Hepatocyte (in vitro differentiated cells): ENCODE results near the gene HESX1.

Experiments
- CTCF ChIP-seq: fragments of 200-600 bp; sonication (generic); IDR thresholded peaks from 2 replicates; pipeline ENCODE4 v1.5.1; 2016; ENCODE audit warnings: antibody characterized with exemption, mild to moderate bottlenecking; ENCODE audit not compliant: poor library complexity
- EZH2 ChIP-seq: fragments of 200-600 bp; sonication (generic); IDR thresholded peaks from 2 replicates; pipeline ENCODE4 v1.6.1; 2016; ENCODE audit warnings: antibody characterized with exemption, mild to moderate bottlenecking, borderline replicate concordance
- EZH2phosphoT487 ChIP-seq: fragments of 200-600 bp; sonication (generic); IDR thresholded peaks from one replicate; pipeline ENCODE4 v1.6.1; 2018; ENCODE audit warnings: antibody characterized with exemption, mild to moderate bottlenecking, low read depth, moderate library complexity; ENCODE audit not compliant: unreplicated experiment, severe bottlenecking

- TF ChIP-seq CTCF: no peak
- no peak for TF ChIP-seq EZH2
- no peak for TF ChIP-seq EZH2phosphoT487
Measured at GRCh38 chr3:57166660-57167059, 33.1 kb downstream of the HESX1 start.
